Measurements from ENCODE around the gene CLASP1. TPM values are rescaled to one million over a fixed set of nuclear protein-coding genes. Genes with fewer than 3 reads are reported as not detected.

The CLASP1 gene
- total RNA-seq, 1 experiment from 2014 or later = 45.9 TPM

DNA sequence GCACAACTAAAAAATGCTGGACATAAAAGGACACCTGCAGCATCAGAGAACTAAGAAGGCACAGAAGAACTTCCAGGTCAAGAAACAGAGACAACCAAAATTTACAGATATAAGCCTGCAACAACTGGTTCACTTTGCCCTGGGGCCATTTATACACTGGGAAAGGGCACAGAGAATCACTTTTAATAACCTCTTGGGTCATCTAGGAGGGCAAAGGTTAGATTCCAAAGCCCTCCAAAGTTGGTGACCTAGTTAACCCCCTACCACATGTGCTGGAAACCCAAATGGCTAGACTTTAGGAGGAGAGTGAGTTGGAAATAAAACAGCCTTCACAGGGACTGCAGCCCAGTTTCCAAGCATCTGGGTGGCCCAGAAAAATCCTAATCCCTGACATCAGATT lies 115.3 kb downstream of the CLASP1 start:
- Histone ChIP-seq H3K14ac (ENCODE audit: insufficient read depth, low read length) (no peak overlapping the region), H4K20me1 (ENCODE audit: control insufficient read depth, insufficient read depth, insufficient read length) (no peaks in the 10 kb centered on the region), H3K23ac (ENCODE audit: insufficient read length, low read depth, low read length) (no peak overlapping the region)

More for the DNA sequence above, 115.3 kb downstream of the CLASP1 start:
- no peak overlapping the region for H3K4ac ChIP-seq (ENCODE audit: low read depth, low read length)
- H2AFZ ChIP-seq (ENCODE audit: low read length) = no peak overlapping the region
- H3K4me1 ChIP-seq (ENCODE audit: insufficient read depth, low read length) = no peaks in the 10 kb centered on the region; the same call in 1 of the 2 replicates
- Mint-ChIP-seq H3K4me1 (peaks cover 31 to 38% of the 10 kb centered on the region in 2 experiments), H3K27me3 (ENCODE audit: low read depth) (no peaks in the 10 kb centered on the region; the same call in 1 of the 2 replicates), H3K36me3 (ENCODE audit: insufficient read depth in 1 of 3, low read depth in 3 of 3) (no peaks in the 10 kb centered on the region), H3K4me3 (no peak overlapping the region), H3K27ac (peak overlapping the region; percentile 45 to 71 (median 56); a peak in 4 of 7 replicates), H3K9me3 (no peaks in the 10 kb centered on the region; a peak in 1 of 5 replicates)
- no peak overlapping the region for H2BK5ac ChIP-seq (ENCODE audit: insufficient read length, low read length)
- no peak overlapping the region for H3T11ph ChIP-seq (ENCODE audit: low read length)
- H3K9ac ChIP-seq (ENCODE audit: extremely low read depth, insufficient read length, low read length) = no peak overlapping the region
- no peak overlapping the region for H2BK12ac ChIP-seq (ENCODE audit: insufficient read length, low read depth, low read length)
- H4K91ac ChIP-seq (ENCODE audit: insufficient read length, low read depth, low read length) = no peak overlapping the region
- H3K79me2 ChIP-seq (ENCODE audit: insufficient read depth, low read length) = peaks cover 4% of the 10 kb centered on the region; the same call in 1 of the 2 replicates
- no peak overlapping the region for H3K18ac ChIP-seq (ENCODE audit: insufficient read length, low read depth, low read length)
- peaks cover 3% of the 10 kb centered on the region for H3K23me2 ChIP-seq (ENCODE audit: insufficient read length, low read depth, low read length, poor library complexity, severe bottlenecking)
- H3K79me1 ChIP-seq (ENCODE audit: insufficient read depth, low read depth, low read length, poor library complexity, severe bottlenecking) = peaks cover under 1% of the 10 kb centered on the region
- no peak overlapping the region for H3K4me2 ChIP-seq (ENCODE audit: insufficient read depth, insufficient read length, low read length)
- H2BK15ac ChIP-seq (ENCODE audit: low read depth, low read length) = no peak overlapping the region
- H3K9me3 ChIP-seq (ENCODE audit: control insufficient read depth, low read depth, low read length) = no peaks in the 10 kb centered on the region
- H3K27ac ChIP-seq (ENCODE audit: insufficient read length, low read depth, low read length) = no peak overlapping the region
- no peak overlapping the region for H3K56ac ChIP-seq (ENCODE audit: insufficient read length, low read depth, low read length)
- no peaks in the 10 kb centered on the region for H3K27me3 ChIP-seq (ENCODE audit: insufficient read depth, low read length)
- DNase-seq = no peak
- no peak overlapping the region for H4K5ac ChIP-seq (ENCODE audit: insufficient read length, low read depth, low read length)
- H4K8ac ChIP-seq (replicated peaks; ENCODE audit: insufficient read length, low read depth, low read length) = no peak overlapping the region
- H2BK120ac ChIP-seq (ENCODE audit: low read depth, low read length, poor library complexity, severe bottlenecking) = no peak overlapping the region
- TF ChIP-seq, protein P1, sequence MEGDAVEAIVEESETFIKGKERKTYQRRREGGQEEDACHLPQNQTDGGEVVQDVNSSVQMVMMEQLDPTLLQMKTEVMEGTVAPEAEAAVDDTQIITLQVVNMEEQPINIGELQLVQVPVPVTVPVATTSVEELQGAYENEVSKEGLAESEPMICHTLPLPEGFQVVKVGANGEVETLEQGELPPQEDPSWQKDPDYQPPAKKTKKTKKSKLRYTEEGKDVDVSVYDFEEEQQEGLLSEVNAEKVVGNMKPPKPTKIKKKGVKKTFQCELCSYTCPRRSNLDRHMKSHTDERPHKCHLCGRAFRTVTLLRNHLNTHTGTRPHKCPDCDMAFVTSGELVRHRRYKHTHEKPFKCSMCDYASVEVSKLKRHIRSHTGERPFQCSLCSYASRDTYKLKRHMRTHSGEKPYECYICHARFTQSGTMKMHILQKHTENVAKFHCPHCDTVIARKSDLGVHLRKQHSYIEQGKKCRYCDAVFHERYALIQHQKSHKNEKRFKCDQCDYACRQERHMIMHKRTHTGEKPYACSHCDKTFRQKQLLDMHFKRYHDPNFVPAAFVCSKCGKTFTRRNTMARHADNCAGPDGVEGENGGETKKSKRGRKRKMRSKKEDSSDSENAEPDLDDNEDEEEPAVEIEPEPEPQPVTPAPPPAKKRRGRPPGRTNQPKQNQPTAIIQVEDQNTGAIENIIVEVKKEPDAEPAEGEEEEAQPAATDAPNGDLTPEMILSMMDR (conservative IDR thresholded peaks at IDR 0.05) = no peak
- H2BK20ac ChIP-seq (ENCODE audit: low read depth, low read length, poor library complexity, severe bottlenecking) = no peak overlapping the region
- no peak overlapping the region for H2AK5ac ChIP-seq (ENCODE audit: insufficient read length, low read length)

Data from H9 (cell line).